ENCODE results near the gene MDFI.

MDFI gene

DNA sequence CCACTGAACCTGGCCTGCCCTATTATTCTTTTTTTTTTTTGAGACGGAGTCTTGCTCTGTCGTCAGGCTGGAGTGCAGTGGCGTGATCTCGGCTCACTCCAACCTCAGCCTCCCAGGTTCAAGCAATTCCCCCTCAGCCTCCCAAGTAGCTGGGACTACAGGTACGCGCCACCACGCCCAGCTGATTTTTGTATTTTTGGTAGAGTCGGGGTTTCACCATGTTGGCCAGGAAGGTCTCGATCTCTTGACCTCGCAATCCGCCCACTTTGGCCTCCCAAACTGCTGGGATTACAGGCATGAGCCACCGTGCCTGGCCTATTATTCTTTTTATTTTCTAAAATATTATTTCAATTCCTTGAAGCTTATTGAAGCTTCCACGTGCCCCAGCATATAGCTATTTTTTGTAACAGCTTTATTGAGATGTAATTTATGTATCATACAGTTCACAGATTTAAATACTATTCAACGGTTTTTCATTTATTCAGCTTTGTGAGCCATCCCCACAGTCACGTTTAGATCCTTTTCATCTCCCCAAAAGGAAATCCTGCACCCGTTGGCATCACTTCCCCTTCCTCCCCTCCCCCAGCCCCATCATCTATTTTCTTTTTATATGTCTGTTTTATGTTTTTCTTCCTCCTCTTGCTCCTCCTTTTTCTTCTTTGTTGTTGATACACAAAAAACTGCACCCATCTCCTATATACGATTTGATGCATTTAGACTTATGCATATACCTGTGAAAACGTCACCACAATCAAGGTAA, 13.5 kb upstream of the MDFI start:
- no peak overlapping the region for H3K9ac ChIP-seq (ENCODE audit: insufficient read length, low read depth)
- no peak for DNase-seq (ENCODE audit: low read depth, low spot score)

DNA sequence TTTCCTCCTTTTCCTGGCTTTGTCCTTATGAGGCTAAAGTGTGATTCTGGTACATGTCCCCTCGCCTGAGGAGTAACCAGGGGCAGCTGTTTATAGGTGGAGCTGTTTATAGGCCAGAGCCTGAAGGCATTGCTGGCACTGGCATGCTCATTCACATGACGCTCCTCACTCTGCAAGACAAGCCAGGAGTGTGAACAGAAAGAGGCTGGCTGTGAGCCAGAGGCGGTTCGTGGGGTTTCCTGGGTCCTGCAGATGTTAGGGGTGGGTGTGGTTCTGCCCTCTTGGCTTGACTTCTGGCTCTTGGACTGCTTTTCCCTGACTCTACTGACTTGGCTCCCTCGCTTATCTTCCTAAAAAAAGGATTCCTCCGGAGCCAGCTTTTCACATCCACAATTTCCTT, 12.8 kb upstream of the MDFI start:
- H3K9ac ChIP-seq (ENCODE audit: insufficient read length, low read depth), result peak overlapping the region; percentile 21
- peaks cover 5% of the 10 kb centered on the region for H3K4me1 ChIP-seq (ENCODE audit: insufficient read depth, insufficient read length)
- peaks cover 11% of the 10 kb centered on the region for H3K9me3 ChIP-seq (ENCODE audit: insufficient read depth, low read length)
- no peak overlapping the region for H3K4me3 ChIP-seq (ENCODE audit: insufficient read length, low read depth)
- TF ChIP-seq ZNF274 (IDR thresholded peaks at IDR 0.05; ENCODE audit: low read depth, low read length) (no peak), YY1 (IDR thresholded peaks at IDR 0.05; ENCODE audit: insufficient read depth, insufficient read length) (no peak), SUZ12 (IDR thresholded peaks at IDR 0.05; ENCODE audit: extremely low read depth, insufficient read depth, insufficient read length) (no peak)
- H3K36me3 ChIP-seq (ENCODE audit: insufficient read depth, insufficient read length, low read length), result no peaks in the 10 kb centered on the region
- DNase-seq (ENCODE audit: low read depth, low spot score), result no peak
- H3K27me3 ChIP-seq (ENCODE audit: insufficient read depth, insufficient read length), result no peaks in the 10 kb centered on the region

More for the DNA sequence above, 13.5 kb upstream of the MDFI start:
- no peak overlapping the region for H3K4me3 ChIP-seq (ENCODE audit: insufficient read length, low read depth)
- H3K27me3 ChIP-seq (ENCODE audit: insufficient read depth, insufficient read length), result no peaks in the 10 kb centered on the region
- H3K9me3 ChIP-seq (ENCODE audit: insufficient read depth, low read length), result peaks cover 13% of the 10 kb centered on the region
- peaks cover 5% of the 10 kb centered on the region for H3K4me1 ChIP-seq (ENCODE audit: insufficient read depth, insufficient read length)
- no peaks in the 10 kb centered on the region for H3K36me3 ChIP-seq (ENCODE audit: insufficient read depth, insufficient read length, low read length)
- no peak for TF ChIP-seq YY1 (IDR thresholded peaks at IDR 0.05; ENCODE audit: insufficient read depth, insufficient read length)

DNA sequence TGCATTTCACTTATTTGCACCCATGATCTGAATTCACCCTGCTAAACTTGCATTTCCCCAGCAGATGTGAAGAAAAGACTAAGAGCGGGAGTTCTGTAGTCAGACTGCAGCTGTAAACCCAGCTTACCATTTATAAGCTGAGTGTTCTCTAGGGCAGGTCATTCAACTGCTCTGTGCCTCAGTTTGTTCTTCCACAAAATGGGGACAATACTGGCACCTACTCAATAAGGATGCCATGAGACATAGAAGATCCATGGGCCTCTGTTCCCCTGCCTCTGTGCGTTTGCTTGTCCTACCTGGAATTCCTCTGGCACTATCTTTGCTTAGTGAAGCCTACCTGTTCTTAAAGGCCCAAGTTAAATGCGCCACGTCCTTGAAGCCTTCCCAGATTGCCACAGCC, 12.2 kb upstream of the MDFI start:
- H3K9ac ChIP-seq (ENCODE audit: insufficient read length, low read depth), result no peak overlapping the region
- TF ChIP-seq YY1 (IDR thresholded peaks at IDR 0.05; ENCODE audit: insufficient read depth, insufficient read length) (no peak), ZNF274 (IDR thresholded peaks at IDR 0.05; ENCODE audit: low read depth, low read length) (no peak), SUZ12 (IDR thresholded peaks at IDR 0.05; ENCODE audit: extremely low read depth, insufficient read depth, insufficient read length) (no peak)
- H3K36me3 ChIP-seq (ENCODE audit: insufficient read depth, insufficient read length, low read length), result no peaks in the 10 kb centered on the region
- peaks cover 5% of the 10 kb centered on the region for H3K4me1 ChIP-seq (ENCODE audit: insufficient read depth, insufficient read length)
- H3K9me3 ChIP-seq (ENCODE audit: insufficient read depth, low read length), result peaks cover 5% of the 10 kb centered on the region
- DNase-seq (ENCODE audit: low read depth, low spot score), result no peak
- H3K4me3 ChIP-seq (ENCODE audit: insufficient read length, low read depth), result no peak overlapping the region
- H3K27me3 ChIP-seq (ENCODE audit: insufficient read depth, insufficient read length), result no peaks in the 10 kb centered on the region

DNA sequence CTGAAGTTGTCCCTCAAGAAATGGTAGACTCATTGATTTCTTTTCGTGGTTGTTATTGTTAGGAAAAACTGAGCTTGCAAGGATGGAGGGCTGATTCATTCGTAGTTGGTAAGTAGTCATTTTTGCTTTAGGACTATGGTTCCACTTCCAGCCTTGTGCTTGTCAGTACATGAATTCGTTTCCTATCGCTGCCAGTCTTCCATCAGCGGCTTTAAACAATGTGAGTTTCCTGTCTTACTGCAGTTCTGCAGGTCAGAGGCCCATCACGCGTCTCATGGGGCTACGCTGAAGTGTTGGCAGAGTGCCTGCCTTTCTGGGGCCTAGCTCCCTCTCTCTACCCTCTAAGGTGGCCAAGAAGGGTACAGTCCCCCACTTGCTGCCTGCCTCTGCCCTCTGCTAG, 11.4 kb upstream of the MDFI start:
- H3K9ac ChIP-seq (ENCODE audit: insufficient read length, low read depth), result no peak overlapping the region
- no peak for TF ChIP-seq YY1 (IDR thresholded peaks at IDR 0.05; ENCODE audit: insufficient read depth, insufficient read length)
- TF ChIP-seq SUZ12 (IDR thresholded peaks at IDR 0.05; ENCODE audit: extremely low read depth, insufficient read depth, insufficient read length), result no peak
- TF ChIP-seq ZNF274 (IDR thresholded peaks at IDR 0.05; ENCODE audit: low read depth, low read length), result no peak
- H3K27me3 ChIP-seq (ENCODE audit: insufficient read depth, insufficient read length), result no peaks in the 10 kb centered on the region
- peaks cover 5% of the 10 kb centered on the region for H3K4me1 ChIP-seq (ENCODE audit: insufficient read depth, insufficient read length)
- H3K4me3 ChIP-seq (ENCODE audit: insufficient read length, low read depth), result no peak overlapping the region
- DNase-seq (ENCODE audit: low read depth, low spot score), result no peak
- H3K36me3 ChIP-seq (ENCODE audit: insufficient read depth, insufficient read length, low read length), result no peaks in the 10 kb centered on the region
- H3K9me3 ChIP-seq (ENCODE audit: insufficient read depth, low read length), result no peaks in the 10 kb centered on the region

DNA sequence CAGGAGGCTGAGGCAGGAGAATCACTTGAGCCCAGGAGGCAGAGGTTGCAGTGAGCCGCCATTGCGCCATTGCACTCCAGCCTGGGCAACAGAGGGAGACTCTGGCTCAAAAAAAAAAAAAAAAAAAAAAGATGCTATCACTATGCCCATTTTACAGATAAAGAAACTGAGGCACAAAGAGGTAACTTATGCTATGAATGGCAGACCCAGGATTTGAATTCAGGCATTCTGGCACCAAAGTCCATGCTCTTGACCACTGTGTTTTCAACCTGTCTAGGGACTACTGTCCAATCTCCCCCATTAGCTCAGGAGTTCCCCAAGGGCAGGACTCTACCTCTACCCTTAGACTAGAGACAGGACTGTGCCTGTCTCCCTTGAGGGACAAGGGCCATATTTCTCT, 9.1 kb upstream of the MDFI start:
- TF ChIP-seq SUZ12 (IDR thresholded peaks at IDR 0.05; ENCODE audit: extremely low read depth, insufficient read depth, insufficient read length), result no peak
- no peak for TF ChIP-seq YY1 (IDR thresholded peaks at IDR 0.05; ENCODE audit: insufficient read depth, insufficient read length)
- Histone ChIP-seq H3K9ac (ENCODE audit: insufficient read length, low read depth) (no peak overlapping the region), H3K9me3 (ENCODE audit: insufficient read depth, low read length) (no peaks in the 10 kb centered on the region), H3K4me3 (ENCODE audit: insufficient read length, low read depth) (no peak overlapping the region), H3K4me1 (ENCODE audit: insufficient read depth, insufficient read length) (peaks cover 5% of the 10 kb centered on the region), H3K36me3 (ENCODE audit: insufficient read depth, insufficient read length, low read length) (no peaks in the 10 kb centered on the region), H3K27me3 (ENCODE audit: insufficient read depth, insufficient read length) (no peaks in the 10 kb centered on the region)
- DNase-seq (ENCODE audit: low read depth, low spot score), result no peak

DNA sequence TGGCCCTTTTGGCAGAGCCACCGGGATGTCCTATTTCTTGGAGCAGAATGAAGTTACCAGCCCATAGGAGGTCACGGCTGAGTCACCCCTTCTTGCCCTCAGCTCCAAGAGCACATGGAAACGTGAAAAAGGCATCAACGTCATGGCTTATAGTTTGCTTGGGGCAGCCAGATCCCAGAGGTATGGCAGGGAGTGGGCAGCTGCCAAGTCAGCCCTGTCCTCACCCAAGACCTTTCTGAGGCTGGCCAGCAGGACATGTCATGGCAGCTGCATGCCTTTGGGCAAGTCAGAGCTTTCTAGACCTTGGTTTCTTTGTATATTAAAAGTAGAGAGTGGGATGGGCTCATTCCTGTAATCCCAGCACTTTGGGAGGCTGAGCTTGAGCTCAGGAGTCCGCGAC, 8.2 kb upstream of the MDFI start:
- no peaks in the 10 kb centered on the region for H3K9me3 ChIP-seq (ENCODE audit: insufficient read depth, low read length)
- no peak for TF ChIP-seq SUZ12 (IDR thresholded peaks at IDR 0.05; ENCODE audit: extremely low read depth, insufficient read depth, insufficient read length)
- TF ChIP-seq YY1 (IDR thresholded peaks at IDR 0.05; ENCODE audit: insufficient read depth, insufficient read length), result no peak
- TF ChIP-seq ZNF274 (IDR thresholded peaks at IDR 0.05; ENCODE audit: low read depth, low read length), result no peak
- H3K27me3 ChIP-seq (ENCODE audit: insufficient read depth, insufficient read length), result no peaks in the 10 kb centered on the region
- no peaks in the 10 kb centered on the region for H3K36me3 ChIP-seq (ENCODE audit: insufficient read depth, insufficient read length, low read length)
- H3K4me1 ChIP-seq (ENCODE audit: insufficient read depth, insufficient read length), result peaks cover 8% of the 10 kb centered on the region
- no peak overlapping the region for H3K9ac ChIP-seq (ENCODE audit: insufficient read length, low read depth)
- H3K4me3 ChIP-seq (ENCODE audit: insufficient read length, low read depth), result no peak overlapping the region
- no peak for DNase-seq (ENCODE audit: low read depth, low spot score)

DNA sequence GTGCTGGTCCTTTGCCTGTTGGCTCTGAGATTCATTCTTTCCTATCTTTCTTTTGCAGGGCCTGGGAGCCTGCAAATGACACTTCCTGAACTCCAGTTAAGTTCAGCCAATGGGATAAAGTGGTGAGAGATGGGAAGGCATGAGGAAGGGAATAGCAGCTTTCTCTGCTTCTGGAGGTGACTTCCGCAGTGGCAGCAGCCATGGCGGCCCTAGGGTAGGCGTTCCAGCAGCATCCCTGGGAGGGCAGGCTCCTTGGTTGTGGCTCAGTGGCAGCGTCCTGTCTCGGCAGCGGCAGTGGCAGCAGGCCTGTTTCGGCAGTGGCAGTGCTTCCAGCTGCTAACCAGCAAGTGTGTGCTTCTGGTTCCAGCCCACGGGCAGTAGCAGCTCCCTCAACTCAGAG, 7.3 kb upstream of the MDFI start:
- Histone ChIP-seq H3K36me3 (ENCODE audit: insufficient read depth, insufficient read length, low read length) (no peaks in the 10 kb centered on the region), H3K4me1 (ENCODE audit: insufficient read depth, insufficient read length) (peaks cover 3% of the 10 kb centered on the region), H3K4me3 (ENCODE audit: insufficient read length, low read depth) (no peak overlapping the region), H3K9me3 (ENCODE audit: insufficient read depth, low read length) (no peaks in the 10 kb centered on the region), H3K27me3 (ENCODE audit: insufficient read depth, insufficient read length) (peaks cover 5% of the 10 kb centered on the region), H3K9ac (ENCODE audit: insufficient read length, low read depth) (no peak overlapping the region)
- no peak for TF ChIP-seq ZNF274 (IDR thresholded peaks at IDR 0.05; ENCODE audit: low read depth, low read length)
- no peak for DNase-seq (ENCODE audit: low read depth, low spot score)

All from NT2/D1 (cell line).